ENCODE measurements around the gene CDH8.

CDH8 gene

DNA sequence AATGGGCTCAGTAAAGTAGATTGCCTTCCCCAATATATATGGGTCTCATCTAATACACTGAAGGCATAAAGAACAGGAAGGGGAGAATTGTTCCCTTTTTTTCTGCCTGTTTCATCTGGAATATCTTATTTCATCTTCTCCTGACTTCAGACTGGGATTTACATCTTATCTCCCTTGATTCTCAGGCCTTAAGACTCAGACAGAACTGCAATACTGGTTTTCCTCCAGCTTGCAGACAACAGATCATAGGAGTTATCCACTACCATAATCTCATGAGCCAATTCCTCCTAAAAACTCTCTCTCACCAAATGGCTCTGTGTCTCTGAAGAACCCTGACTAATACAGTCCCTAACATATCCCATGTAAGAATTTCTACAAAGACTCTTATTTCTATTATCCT, 390.7 kb downstream of the CDH8 start:
- H3K9me3 Mint-ChIP-seq, result peaks cover 17 to 21% of the 10 kb centered on the region in 2 donors

DNA sequence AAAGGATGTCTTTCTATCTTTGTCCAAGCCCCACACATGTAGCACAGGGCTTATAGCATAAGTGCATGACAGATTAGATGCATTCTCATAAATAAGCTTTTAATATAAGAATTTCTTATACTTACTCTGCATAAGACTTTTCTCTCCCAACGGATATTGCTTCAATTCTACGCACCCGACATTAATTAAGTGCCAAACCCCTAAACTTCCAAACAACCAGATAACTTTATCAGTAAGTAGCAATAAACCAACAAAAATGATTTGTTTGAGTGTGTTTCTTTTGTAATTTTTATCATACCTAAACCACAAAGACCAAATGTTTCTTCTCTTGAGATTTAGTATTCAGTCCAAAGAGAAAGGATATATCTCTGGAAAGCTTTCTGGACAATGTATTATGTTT, 391.5 kb downstream of the CDH8 start:
- ATAC-seq (no peak), DNase-seq (no peak)
- H3K4me1 Mint-ChIP-seq, result no peaks in the 10 kb centered on the region
- H3K27me3 Mint-ChIP-seq, result no peaks in the 10 kb centered on the region
- no peak overlapping the region for H3K4me3 Mint-ChIP-seq
- H3K27ac Mint-ChIP-seq, result no peak overlapping the region
- H3K9me3 Mint-ChIP-seq, result peaks cover 13 to 21% of the 10 kb centered on the region in 2 donors

More for the DNA sequence above, 390.7 kb downstream of the CDH8 start:
- no peak overlapping the region for H3K27ac Mint-ChIP-seq
- no peaks in the 10 kb centered on the region for H3K27me3 Mint-ChIP-seq
- DNase-seq, result no peak
- no peaks in the 10 kb centered on the region for H3K4me1 Mint-ChIP-seq
- no peak overlapping the region for H3K4me3 Mint-ChIP-seq
- no peak for ATAC-seq

- Mint-ChIP-seq H3K27me3 (no peaks in the 10 kb centered on the region), H3K4me3 (no peak overlapping the region), H3K27ac (no peak overlapping the region), H3K9me3 (peaks cover 12 to 21% of the 10 kb centered on the region in 2 donors), H3K4me1 (no peaks in the 10 kb centered on the region)
- ATAC-seq, result no peak
- DNase-seq, result no peak
Measured at GRCh38 chr16:61617219-61617783, 418.9 kb downstream of the CDH8 start.

DNA sequence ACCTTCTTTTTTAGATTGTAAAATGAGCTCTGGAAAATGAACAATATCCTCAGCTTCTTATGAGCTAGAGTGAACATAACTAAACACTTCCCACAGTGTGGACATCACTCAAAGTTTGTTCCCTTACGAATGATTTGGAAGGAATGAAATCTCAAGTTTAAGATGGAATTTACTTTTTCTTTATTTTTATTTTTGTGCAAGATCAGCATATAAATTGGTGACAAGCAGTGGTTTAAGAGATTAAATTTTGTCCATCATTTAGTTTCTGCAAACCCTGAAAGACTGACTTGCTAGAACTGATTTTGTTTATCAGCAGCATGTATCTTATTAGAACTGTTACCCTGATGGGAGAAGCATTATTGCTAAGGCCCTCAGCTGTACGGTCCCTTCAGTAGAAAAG, 420.1 kb downstream of the CDH8 start:
- Mint-ChIP-seq H3K9me3 (peaks cover 15 to 25% of the 10 kb centered on the region in 2 donors), H3K27ac (no peak overlapping the region), H3K4me3 (no peak overlapping the region), H3K4me1 (no peaks in the 10 kb centered on the region), H3K27me3 (no peaks in the 10 kb centered on the region)
- DNase-seq (no peak), ATAC-seq (no peak)

GRCh38 chr16:61611847-61612491, 424.3 kb downstream of the CDH8 start:
- H3K27me3 Mint-ChIP-seq, result no peaks in the 10 kb centered on the region
- DNase-seq, result no peak
- H3K4me1 Mint-ChIP-seq, result no peaks in the 10 kb centered on the region
- ATAC-seq, result no peak
- no peak overlapping the region for H3K4me3 Mint-ChIP-seq
- peaks cover 11 to 13% of the 10 kb centered on the region in 2 donors for H3K9me3 Mint-ChIP-seq
- H3K27ac Mint-ChIP-seq, result no peak overlapping the region

DNA sequence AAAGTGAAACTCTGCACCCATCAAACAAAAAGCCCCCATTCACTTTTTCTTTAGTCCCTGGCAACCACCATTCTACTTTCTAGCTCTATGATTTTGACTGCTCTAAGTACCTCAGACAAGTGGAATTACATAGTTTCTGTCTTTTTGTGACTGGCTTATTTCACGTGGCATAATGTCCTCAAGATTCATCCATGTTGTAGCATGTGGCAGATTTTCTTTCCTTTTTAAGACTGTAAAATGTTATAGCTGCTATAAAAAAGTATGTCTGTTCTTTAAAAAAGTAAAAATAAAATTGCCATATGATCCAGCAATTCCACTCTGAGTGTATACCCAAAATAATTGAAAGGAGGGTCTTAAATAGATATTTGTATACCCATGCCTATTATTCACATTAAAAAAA, 429.7 kb downstream of the CDH8 start:
- Mint-ChIP-seq H3K27ac (no peak overlapping the region), H3K4me1 (no peaks in the 10 kb centered on the region), H3K4me3 (no peak overlapping the region), H3K9me3 (peaks cover 24 to 28% of the 10 kb centered on the region in 2 donors), H3K27me3 (no peaks in the 10 kb centered on the region)
- ATAC-seq (no peak), DNase-seq (no peak)
